ENCODE results near the gene RELN.

The RELN gene

DNA sequence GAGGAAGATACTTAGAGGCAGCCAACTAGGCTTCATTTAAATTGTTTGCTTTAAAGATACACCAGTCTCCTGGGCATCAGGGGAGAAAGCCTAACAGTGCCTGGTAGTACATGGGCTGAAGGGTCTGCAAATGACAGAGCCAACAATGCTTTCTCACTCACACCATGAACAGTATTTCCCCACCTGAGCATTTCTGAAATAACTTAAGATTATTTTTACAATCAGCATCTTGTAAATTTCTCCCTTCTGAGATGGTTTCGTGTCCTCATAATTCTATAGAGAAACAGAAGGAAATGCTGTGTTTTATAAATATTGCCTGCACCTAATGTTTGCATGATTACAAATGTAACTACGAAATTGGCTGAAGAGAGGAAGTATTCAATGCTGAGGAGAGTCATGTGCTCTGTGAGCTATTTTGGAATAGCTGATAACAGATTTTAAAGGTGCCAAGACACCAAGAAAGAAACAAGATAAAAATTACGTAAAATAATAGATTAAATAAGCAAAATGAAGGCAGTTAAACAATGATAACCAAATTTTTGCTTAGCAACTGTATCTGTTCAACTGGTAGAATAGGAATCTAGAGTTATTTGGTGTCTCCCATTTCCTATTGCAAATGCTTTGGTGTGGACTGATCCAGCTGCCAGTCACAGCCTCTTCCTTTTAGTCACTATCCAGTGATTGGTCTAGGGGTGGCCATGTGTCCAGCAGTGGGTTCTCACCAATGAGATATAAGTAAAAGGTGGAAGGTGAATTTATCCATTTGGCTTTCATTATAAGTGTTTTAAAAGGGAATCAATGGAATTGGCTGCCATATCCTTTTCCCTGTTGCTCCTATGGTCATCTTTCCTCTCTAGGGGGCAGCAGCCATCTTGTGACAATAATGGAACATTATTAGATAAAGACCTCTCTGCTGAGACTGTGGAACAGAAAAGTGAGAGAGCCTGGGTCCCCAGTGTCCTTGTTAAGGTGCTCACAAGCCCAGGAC is 375.5 kb downstream of the RELN start:
- DNase-seq: no peak

DNA sequence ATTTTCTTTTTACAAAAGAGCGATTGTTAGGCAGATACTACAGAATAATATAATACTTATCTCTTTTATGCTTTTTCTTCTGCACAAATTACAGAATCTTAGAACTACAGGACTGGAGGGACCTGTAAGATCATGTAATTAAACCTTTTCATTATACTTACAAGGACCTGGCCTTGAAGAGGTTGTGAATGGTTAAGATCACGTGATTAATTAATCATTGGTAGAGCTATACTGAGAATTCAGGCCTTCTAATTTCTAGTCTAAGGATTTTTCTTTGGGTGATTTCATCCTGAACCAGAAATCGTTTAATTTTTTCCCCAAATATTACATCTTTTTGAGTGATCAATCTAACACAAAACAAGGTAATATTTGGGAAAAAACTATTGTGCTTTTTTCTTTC is 379.7 kb downstream of the RELN start:
- no peak for DNase-seq

DNA sequence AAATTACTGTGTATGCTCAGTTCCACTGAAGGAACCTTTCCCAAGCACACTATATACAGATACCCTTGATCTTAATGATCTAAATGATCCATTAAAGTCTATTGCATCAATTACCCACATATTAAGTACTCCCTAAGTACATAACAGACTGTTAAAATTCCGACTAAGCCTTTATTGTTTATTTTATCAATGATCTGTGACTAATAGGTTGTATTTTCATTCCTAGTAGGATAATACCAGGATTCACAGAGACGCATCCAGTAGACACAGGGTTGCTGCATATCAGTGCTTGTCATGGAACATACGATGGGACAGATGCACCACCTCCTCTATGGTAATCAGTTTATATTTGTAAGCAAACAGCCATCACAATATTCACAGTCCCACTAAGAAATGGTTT is 383.8 kb downstream of the RELN start:
- no peak for DNase-seq

GRCh38 chr7:103598326-103598905 is 391.0 kb downstream of the RELN start:
- no peak for DNase-seq

GRCh38 chr7:103597606-103598005 is 391.9 kb downstream of the RELN start:
- DNase-seq: no peak

DNA sequence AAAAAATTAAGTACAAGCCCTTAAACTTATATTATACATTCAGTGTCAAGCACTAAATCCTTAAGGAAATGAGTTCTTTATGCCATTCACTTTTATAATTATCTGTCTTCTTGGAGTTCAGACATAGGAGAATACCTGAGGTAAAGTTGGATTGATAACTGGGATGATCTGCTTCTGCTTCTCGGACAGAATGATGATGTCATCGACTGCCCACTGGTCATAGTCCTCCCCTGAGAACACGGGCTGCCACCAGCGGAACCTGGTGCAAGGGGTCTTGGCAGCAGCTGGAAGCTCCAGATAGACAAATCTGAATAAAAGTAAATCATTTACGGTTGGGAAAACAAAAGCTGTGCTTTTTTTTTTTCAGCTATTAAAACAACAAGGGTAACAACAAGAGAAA is 395.3 kb downstream of the RELN start:
- no peak for DNase-seq

- no peak for DNase-seq
Observed at GRCh38 chr7:103593691-103594090, 395.8 kb downstream of the RELN start.

GRCh38 chr7:103592844-103593243 is 396.6 kb downstream of the RELN start:
- no peak for DNase-seq

- no peak for DNase-seq
Observed at GRCh38 chr7:103592187-103592586, 397.3 kb downstream of the RELN start.

DNA sequence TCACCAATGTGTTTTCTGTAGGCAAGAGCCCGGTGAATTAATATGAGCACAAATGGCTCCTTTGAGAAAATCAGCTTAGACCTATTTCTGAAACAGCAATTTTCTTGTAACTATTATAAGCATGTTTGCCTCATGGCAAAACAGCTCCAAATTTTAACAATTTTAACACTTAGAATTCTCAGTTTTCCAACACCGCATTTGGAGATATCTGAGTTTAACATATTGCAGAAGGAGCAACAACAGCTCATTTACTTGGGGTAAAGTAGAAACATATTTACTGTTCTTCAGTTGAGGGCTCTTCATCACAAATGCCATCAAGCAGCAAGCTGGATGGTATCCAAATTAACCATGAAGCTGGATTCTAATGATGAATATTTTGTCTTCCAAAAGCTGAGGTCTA is 409.4 kb downstream of the RELN start:
- no peak for DNase-seq

- no peak for DNase-seq
Observed at GRCh38 chr7:103577059-103577458, 412.4 kb downstream of the RELN start.

GRCh38 chr7:103576641-103577040 is 412.8 kb downstream of the RELN start:
- DNase-seq: no peak

DNA sequence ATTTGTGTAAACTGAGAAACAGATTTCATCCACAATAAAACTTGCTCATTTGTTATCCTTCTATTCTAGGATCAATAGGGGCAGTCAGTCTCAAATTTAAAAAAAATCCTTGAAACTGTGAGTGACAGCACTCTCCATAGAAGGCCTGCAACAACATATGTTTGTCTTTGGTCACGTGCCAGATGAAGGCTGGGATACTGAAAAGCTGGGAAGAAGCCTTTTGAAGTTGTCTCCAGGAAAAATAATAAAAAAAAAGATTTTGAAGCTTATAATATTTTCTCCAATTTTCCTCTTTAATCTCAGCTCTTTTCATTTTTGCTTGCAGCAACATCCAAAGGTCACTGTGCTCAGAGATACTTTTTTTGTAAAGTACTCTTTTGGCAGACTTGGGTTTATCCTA is 414.9 kb downstream of the RELN start:
- DNase-seq: no peak

DNA sequence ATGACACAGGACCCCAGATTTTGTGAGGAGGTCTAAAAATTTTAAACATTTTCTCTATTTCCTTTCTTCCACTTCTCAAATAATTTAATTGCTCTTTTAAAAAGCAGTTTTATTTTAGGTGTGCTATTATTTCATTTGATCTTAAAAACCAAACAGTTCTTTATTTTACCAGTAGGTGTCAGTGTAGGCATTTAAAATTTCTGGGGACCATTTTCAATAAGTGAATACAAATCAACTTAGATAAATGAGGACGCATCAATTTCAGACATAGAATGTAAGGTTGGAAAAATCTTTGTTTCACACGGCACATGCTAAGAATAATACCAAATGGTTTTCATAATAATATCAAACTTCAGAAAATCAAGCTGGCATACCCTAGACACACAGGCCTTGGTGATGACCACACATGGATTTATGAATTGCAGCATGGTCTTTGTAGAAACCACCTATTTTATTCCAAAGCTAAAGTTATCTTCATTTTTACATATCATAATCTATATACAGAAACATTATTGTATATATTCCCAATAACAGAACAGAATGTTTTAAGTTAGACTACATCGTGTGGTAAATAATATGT is 415.9 kb downstream of the RELN start:
- peak; percentile 27 for DNase-seq

DNA sequence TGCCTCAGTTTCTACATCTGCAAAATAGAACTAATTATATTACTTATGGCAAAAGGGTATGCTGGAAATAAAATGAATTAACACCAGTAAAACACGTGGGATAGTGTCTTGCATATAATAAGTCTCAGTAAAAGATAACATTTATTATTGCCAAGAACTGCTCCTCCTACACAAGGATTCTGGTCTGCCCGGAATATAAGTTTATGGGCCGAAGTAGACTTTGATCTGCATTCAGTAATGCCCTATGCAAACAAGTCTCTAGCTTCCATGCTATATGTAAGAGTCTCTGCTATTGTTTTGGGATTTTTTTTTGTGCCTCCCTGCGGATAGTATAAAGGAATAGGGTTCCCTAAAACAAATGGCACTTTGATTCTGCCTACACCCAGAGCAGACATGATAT is 417.9 kb downstream of the RELN start:
- DNase-seq: no peak

- DNase-seq: no peak
Observed at GRCh38 chr7:103569621-103570305, 419.7 kb downstream of the RELN start.

- no peak for DNase-seq
Observed at GRCh38 chr7:103564416-103564815, 425.0 kb downstream of the RELN start.

GRCh38 chr7:103560136-103560535 is 429.3 kb downstream of the RELN start:
- DNase-seq: no peak

GRCh38 chr7:103551016-103551415 is 438.4 kb downstream of the RELN start:
- no peak for DNase-seq

DNA sequence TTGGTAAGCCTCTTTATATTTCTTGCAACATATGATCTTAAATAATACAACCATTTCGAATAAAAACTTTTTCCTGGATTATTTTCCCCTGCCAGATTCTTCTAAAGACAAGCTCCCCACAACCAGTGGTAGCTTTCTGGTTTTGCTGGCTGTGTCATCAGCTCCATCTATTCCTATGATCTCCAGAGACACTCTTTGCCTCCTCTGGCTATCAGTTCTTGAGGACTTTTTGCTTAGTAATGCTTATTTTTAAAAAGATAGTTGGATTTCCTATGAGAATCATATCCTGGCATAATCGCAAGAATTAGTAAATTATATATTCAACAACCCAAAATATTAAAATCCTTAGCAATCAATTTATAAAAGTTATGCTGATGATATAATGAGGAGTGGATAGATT is 439.7 kb downstream of the RELN start:
- DNase-seq: no peak

GRCh38 chr7:103547451-103548284 is 441.8 kb downstream of the RELN start:
- no peak for DNase-seq

DNA sequence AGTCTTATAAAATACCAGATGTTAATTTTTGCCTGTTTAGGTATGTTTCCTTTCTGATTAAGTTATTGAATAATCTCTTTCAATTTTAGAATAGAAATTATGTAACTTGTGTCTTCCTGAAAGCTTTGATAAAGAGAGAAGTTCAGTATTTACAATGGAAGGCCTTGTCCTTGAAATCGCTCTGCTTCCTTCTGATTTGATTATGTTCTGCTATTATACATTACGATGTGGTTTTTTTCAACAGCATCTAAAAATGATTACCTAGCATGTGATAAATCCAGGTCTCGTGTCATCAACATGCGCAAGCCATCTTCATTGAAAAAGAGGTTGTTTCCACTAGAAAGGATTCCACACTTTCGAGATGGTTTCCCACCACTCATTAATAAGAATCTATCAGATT is 447.0 kb downstream of the RELN start:
- DNase-seq: no peak

DNA sequence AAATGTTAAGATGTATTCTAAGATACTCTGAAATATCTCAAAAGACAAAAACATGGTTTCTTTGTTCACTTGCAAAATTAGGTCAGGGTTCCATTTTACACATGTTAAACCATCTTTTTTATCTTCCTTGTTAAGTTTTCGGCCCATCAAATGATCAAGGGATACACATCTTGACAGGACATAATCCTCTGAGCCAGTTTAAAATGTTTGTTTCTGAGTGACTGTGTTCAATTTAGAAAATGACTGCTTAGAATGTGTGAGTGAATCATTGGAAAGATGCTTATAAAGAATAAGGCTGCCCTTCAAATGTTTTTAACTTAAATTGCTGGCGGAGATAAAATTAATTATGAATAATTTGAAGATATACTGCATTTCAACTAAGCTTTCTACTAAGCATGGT is 447.5 kb downstream of the RELN start:
- no peak for DNase-seq
